HepG2 (cell line): Measurements from ENCODE around the gene WFDC10A. TPM values are rescaled to one million over a fixed set of nuclear protein-coding genes. Genes with fewer than 3 reads are reported as not detected.

Source experiments
- ATAC-seq: fragments of 200-7000 bp; cut with Tn5 transposase; 3 replicates; pipeline ENCODE4 v1.9.1; 2020; ENCODE audit warnings: mild to moderate bottlenecking, moderate library complexity
- BruUV-seq: library from RNA; stranded (reverse); fragments of 400-500 nt; replicated peaks from 2 replicates; lab custom pipeline; 2021; lab: Mats Ljungman, UMichigan
- CTCF ChIA-PET: fragments of 300-600 bp; formaldehyde crosslinking; extraction: SDS; loops from one replicate; lab custom pipeline; 2021; ENCODE audit warnings: low total read pairs, inconsistent platforms, low intra/inter-chr PET ratio; lab: Yijun Ruan, JAX
- POLR2A ChIA-PET: fragments of 350-600 bp; sonication (Branson Sonifier 250); formaldehyde crosslinking; loops from one replicate; lab custom pipeline; 2020; ENCODE audit warnings: antibody characterized with exemption, inconsistent platforms; lab: Yijun Ruan, JAX
- DNase-seq: peaks from one replicate; pipeline ENCODE4 v3.0.0-alpha.2; 2015; ENCODE audit warnings: low spot score
- FAIRE-seq: peaks from 3 replicates; lab custom pipeline; 2011; peaks lifted over from hg19 to GRCh38; lab: Jason Lieb, UNC
- H2AFZ ChIP-seq: one replicate; pipeline ENCODE4 v1.6.1; 2011; ENCODE audit warnings: low read length, inconsistent platforms
- H3K27ac ChIP-seq: fragments of 300-600 bp; 3 replicates; pipeline ENCODE4 v1.8.0; 2011; ENCODE audit warnings: mixed run types, mild to moderate bottlenecking, mixed read lengths, low read length, inconsistent platforms; ENCODE audit not compliant: insufficient read depth; ENCODE audit errors: extremely low read length
- H3K27me3 ChIP-seq, 2 experiments: fragments of 200-600 bp in 1 of 2; 2 replicates in 1 of 2; 3 replicates in 1 of 2; pipeline versions ENCODE4 v1.6.0 to v1.8.0; 2011; ENCODE audit warnings: low read length in 2 of 2, mild to moderate bottlenecking in 2 of 2, moderate library complexity in 2 of 2, inconsistent platforms in 1 of 2; ENCODE audit not compliant: insufficient read depth in 2 of 2, control insufficient read depth in 1 of 2
- H3K36me3 ChIP-seq, 2 experiments: fragments of 200-600 bp in 1 of 2; replicated peaks in 1 of 2; 2 replicates in 1 of 2; 3 replicates in 1 of 2; pipeline versions ENCODE4 v1.5.1 to v1.8.0; 2011; ENCODE audit warnings: low read length in 2 of 2, inconsistent platforms in 1 of 2; ENCODE audit not compliant: insufficient read depth in 2 of 2, control insufficient read depth in 1 of 2
- H3K4me1 ChIP-seq: 2 replicates; pipeline ENCODE4 v1.5.1; 2012; ENCODE audit warnings: low read length, inconsistent platforms; ENCODE audit not compliant: insufficient read depth
- H3K4me2 ChIP-seq: 2 replicates; pipeline ENCODE4 v1.6.0; 2011; ENCODE audit warnings: low read depth, low read length, inconsistent platforms
- H3K4me3 ChIP-seq, 3 experiments: fragments of 200-600 bp in 1 of 3; sonication (generic), shearing (Covaris generic) in 1 of 3; replicated peaks in 1 of 3; 2 replicates each; pipeline ENCODE4 v1.5.1; 2011 to 2016; ENCODE audit warnings: low read length in 3 of 3, inconsistent platforms in 2 of 3, low read depth in 2 of 3, mild to moderate bottlenecking in 2 of 3, control low read depth in 1 of 3, mixed read lengths in 1 of 3; ENCODE audit not compliant: insufficient read depth in 1 of 3
- H3K79me2 ChIP-seq: one replicate; pipeline ENCODE4 v1.6.1; 2011; ENCODE audit warnings: low read length, inconsistent platforms; ENCODE audit not compliant: insufficient read depth
- H3K9ac ChIP-seq: 2 replicates; pipeline ENCODE4 v1.6.0; 2011; ENCODE audit warnings: mild to moderate bottlenecking, low read depth, low read length, inconsistent platforms; ENCODE audit not compliant: insufficient read depth
- H3K9me3 ChIP-seq: 2 replicates; pipeline ENCODE4 v1.5.1; 2012; ENCODE audit warnings: mild to moderate bottlenecking, low read length
- H4K20me1 ChIP-seq: 2 replicates; pipeline ENCODE4 v1.6.0; 2011; ENCODE audit warnings: inconsistent platforms, mild to moderate bottlenecking, low read length, moderate library complexity; ENCODE audit not compliant: insufficient read depth
- ATRX ChIP-seq: sonication (generic); formaldehyde crosslinking; IDR thresholded peaks from 2 replicates; pipeline ENCODE4 v1.4.0; 2020; ENCODE audit warnings: missing genetic modification reagents, borderline replicate concordance
- CBX5 ChIP-seq: sonication (generic); formaldehyde crosslinking; IDR thresholded peaks from 2 replicates; pipeline ENCODE4 v1.4.0; 2020; ENCODE audit warnings: missing genetic modification reagents, borderline replicate concordance
- FOXO1 ChIP-seq: sonication (generic); formaldehyde crosslinking; IDR thresholded peaks from 2 replicates; pipeline ENCODE4 v1.4.0; 2020; ENCODE audit warnings: missing genetic modification reagents
- HDAC2 ChIP-seq: sonication (generic); formaldehyde crosslinking; IDR thresholded peaks from 2 replicates; pipeline ENCODE4 v1.4.0; 2020; ENCODE audit warnings: missing genetic modification reagents
- JARID2 ChIP-seq: sonication (generic); formaldehyde crosslinking; IDR thresholded peaks from 2 replicates; pipeline ENCODE4 v1.8.1; 2023; ENCODE audit warnings: missing genetic modification reagents, inconsistent platforms; ENCODE audit not compliant: insufficient replicate concordance
- JUN ChIP-seq: sonication (generic); formaldehyde crosslinking; IDR thresholded peaks from 2 replicates; pipeline ENCODE4 v1.4.0; 2020; ENCODE audit warnings: mild to moderate bottlenecking, missing genetic modification reagents
- JUNB ChIP-seq: sonication (generic); formaldehyde crosslinking; IDR thresholded peaks from 2 replicates; pipeline ENCODE4 v1.8.0; 2022; ENCODE audit warnings: missing genetic modification reagents, mild to moderate bottlenecking, borderline replicate concordance
- MED8 ChIP-seq: sonication (generic); formaldehyde crosslinking; IDR thresholded peaks from 2 replicates; pipeline ENCODE4 v1.8.1; 2023; ENCODE audit warnings: mild to moderate bottlenecking, missing genetic modification reagents; ENCODE audit not compliant: insufficient replicate concordance
- SAP130 ChIP-seq: IDR thresholded peaks from 2 replicates; pipeline ENCODE4 v1.6.1; 2016; ENCODE audit warnings: low read depth
- SNRNP70 ChIP-seq: fragments of 200-400 bp; formaldehyde crosslinking; IDR thresholded peaks from 2 replicates; pipeline ENCODE4 v1.6.1; 2017; ENCODE audit warnings: mild to moderate bottlenecking, low read depth, low read length, moderate library complexity
- TAF15 ChIP-seq: fragments of 200-400 bp; formaldehyde crosslinking; IDR thresholded peaks from one replicate; pipeline ENCODE4 v1.6.1; 2018; ENCODE audit warnings: mild to moderate bottlenecking, low read depth, low read length; ENCODE audit not compliant: poor library complexity, severe bottlenecking
- ZFP36L1 ChIP-seq: sonication (generic); formaldehyde crosslinking; IDR thresholded peaks from 2 replicates; pipeline ENCODE4 v1.8.0; 2022; ENCODE audit warnings: mild to moderate bottlenecking, missing genetic modification reagents, moderate library complexity
- WGBS: methylation state at CpG from one replicate; pipeline ENCODE4 v1.1.6; 2017; ENCODE audit warnings: low lambda C conversion rate; 5-methylcytosine and 5-hydroxymethylcytosine counted together
- in situ Hi-C: cut with HindIII; loops from 2 replicates; pipeline ENCODE4 v1.10.0; 2017; ENCODE audit warnings: low pct_unique_long_range_greater_than_20kb; ENCODE audit not compliant: extremely low pct_ligation_motif_present
- intact Hi-C: fragments of 100-400 bp; cut with micrococcal nuclease; formaldehyde crosslinking; loops from one replicate; pipeline ENCODE4 v1.10.0; 2022; ENCODE audit not compliant: unreplicated experiment
- polyA plus RNA-seq, 8 experiments: library from polyadenylated mRNA; depleted of rRNA in 3 of 8; stranded (reverse) in 7 of 8; unstranded in 1 of 8; fragments of >200 nt; fragmentation: Illumina TruSeq in 4 of 8; extraction: Trizol in 4 of 8; gene quantifications; 2 replicates each; pipeline versions ENCODE4 v1.2.1 to v1.2.3, GENCODE V29; 2011 to 2016; ENCODE audit warnings: low read depth in 4 of 8, missing spikeins in 1 of 8, mixed read lengths in 1 of 8; ENCODE audit not compliant: insufficient read depth in 1 of 8
- total RNA-seq, 5 experiments: library from RNA; depleted of rRNA; stranded (reverse); fragments of >200 nt; fragmentation: Illumina TruSeq; extraction: Trizol; gene quantifications; 2 replicates each; pipeline ENCODE4 v1.2.3, GENCODE V29; 2016; ENCODE audit warnings: low read depth in 1 of 5

The WFDC10A gene
- total and polyA plus RNA-seq, 2 of the 13 experiments (the other 11 are each of a cell fraction or from before 2014, with no cell fraction given) = not detected

DNA sequence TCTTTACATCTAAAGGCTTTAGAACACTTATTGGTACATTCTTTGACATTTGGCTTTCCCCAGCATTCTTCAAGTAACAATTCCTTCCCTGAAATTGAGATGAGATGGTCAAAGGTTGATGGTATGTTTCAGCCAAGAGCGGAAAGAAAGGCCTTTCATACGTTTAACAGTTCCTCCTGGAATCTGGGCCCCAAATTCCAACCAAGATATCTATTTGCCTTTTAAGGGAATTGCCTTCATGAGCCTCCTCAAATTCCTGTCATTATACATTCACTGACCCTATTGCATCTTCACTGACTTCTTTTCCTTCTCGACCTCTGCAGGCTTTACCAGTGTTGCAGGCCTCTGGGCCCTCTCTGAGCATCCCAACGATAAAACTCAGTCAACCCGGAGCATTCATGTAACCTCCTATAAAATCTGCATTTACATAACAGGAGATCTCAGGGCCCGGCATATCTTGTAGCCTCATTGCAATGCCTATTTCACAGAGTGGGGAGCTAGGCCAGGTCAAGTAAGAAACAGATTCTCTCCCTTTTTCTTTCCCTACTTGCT lies 19.8 kb downstream of the WFDC10A start:
- no peak overlapping the region for H3K27ac ChIP-seq
- no peaks in the 10 kb centered on the region for H3K36me3 ChIP-seq
- no peaks in the 10 kb centered on the region for H4K20me1 ChIP-seq
- CTCF ChIA-PET = no interaction called here
- TF ChIP-seq TAF15 (no peak), JARID2 (CRISPR knock-in tag) (no peak), HDAC2 (CRISPR knock-in tag) (no peak), JUN (CRISPR knock-in tag) (no peak), JUNB (CRISPR knock-in tag) (no peak), SNRNP70 (no peak), ZFP36L1 (no peak), SAP130 (CRISPR knock-in tag) (no peak), FOXO1 (CRISPR knock-in tag) (no peak), CBX5 (no peak), MED8 (CRISPR knock-in tag) (no peak), ATRX (no peak)
- no peak overlapping the region for H3K4me2 ChIP-seq
- H3K9me3 ChIP-seq = no peaks in the 10 kb centered on the region
- 18% methylated on average over 6 of the region's 6 CpGs for WGBS
- no peak overlapping the region for H3K4me3 ChIP-seq
- peaks cover 0 to 4% of the 10 kb centered on the region in 2 experiments; a peak in 1 of 5 replicates for H3K27me3 ChIP-seq
- in situ Hi-C loops (no loop called here), intact Hi-C loops (no loop called here)
- H3K4me1 ChIP-seq = peaks cover 9% of the 10 kb centered on the region
- POLR2A ChIA-PET = no interaction called here
- no peak overlapping the region for H3K9ac ChIP-seq
- FAIRE-seq (no peak), ATAC-seq (no peak), DNase-seq (no peak)
- BruUV-seq = no TSS peak
- no peaks in the 10 kb centered on the region for H3K79me2 ChIP-seq
- no peak overlapping the region for H2AFZ ChIP-seq
